Measurements from ENCODE around the gene DNAJB8.

DNAJB8 gene

DNA sequence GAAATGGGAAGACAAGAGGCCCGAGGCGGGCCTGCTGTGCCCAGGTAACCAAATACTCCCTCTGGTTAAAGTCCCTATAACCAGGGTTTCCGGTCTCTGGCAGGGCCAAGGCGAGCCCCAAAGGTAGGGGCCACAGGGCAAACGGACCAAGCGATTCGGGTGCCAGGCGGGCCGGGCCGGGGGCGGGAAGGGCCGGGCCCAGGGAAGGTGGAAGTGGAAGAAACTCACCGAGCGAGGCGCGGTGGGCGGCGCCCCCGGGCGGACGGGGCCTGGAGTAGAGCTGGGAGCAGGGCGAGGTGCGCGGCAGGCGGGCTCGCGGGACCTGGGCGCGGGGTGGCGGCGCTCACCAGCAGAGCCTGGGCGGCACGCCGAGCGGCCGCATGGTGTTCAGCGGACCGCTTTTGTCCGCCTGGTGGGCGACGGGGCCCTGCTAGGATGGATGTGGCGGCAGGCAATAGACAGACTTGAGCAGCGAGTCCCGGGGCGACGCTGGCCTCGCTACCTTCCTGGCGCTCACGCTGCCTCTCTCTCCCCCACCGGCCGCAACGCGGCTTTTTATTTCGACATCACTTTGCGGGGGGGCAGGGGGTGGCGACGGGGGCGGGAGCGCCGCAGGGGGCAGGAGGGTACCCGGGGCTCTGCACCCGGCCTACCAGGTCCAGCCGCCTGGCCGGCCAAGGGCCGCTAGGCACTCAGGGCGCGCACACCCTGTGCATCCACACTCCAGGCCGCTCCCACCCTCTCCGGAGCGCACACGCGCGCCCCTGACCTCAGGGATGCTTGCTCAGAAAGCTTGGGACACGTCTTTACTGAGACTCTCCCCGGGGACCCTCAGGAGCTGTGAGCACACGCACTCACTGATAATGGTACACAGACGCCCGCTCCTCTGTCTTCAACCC, 26.2 kb upstream of the DNAJB8 start, which contains the start of gene GATA2:
GATA2 (minus strand) TSS at position 531 of the 899 bp plus-strand sequence. CDS start 6,170 bp downstream, outside the sequence.
- Histone ChIP-seq H3K4me2 (ENCODE audit: low read length) (0 out of 2 replicates have a peak within 1 kb of the TSS, but pooled peaks have one; percentile 7), H3K79me2 (ENCODE audit: control insufficient read depth, low read length) (no peaks in the 10 kb centered on the region), H3K9me3 (ENCODE audit: control insufficient read depth, insufficient read depth, low read length) (no peaks in the 10 kb centered on the region), H3K4me1 (ENCODE audit: control insufficient read depth, low read length) (no peaks in the 10 kb centered on the region), H3K4me3 (ENCODE audit: low read length) (no peak within 1 kb of the TSS), H3K27ac (ENCODE audit: low read depth, low read length) (no peak within 1 kb of the TSS), H4K20me1 (ENCODE audit: control insufficient read depth, insufficient read depth, low read depth, low read length) (no peaks in the 10 kb centered on the region), H3K9me2 (replicated peaks; ENCODE audit: control insufficient read depth, low read length) (no peaks in the 10 kb centered on the region), H3K36me3 (ENCODE audit: control insufficient read depth, low read length) (no peaks in the 10 kb centered on the region), H3K27me3 (ENCODE audit: control insufficient read depth, low read length) (peaks cover 66% of the 10 kb centered on the region), H3F3A (ENCODE audit: control insufficient read depth, insufficient read depth) (no peaks in the 10 kb centered on the region)
- TF ChIP-seq, protein P1, sequence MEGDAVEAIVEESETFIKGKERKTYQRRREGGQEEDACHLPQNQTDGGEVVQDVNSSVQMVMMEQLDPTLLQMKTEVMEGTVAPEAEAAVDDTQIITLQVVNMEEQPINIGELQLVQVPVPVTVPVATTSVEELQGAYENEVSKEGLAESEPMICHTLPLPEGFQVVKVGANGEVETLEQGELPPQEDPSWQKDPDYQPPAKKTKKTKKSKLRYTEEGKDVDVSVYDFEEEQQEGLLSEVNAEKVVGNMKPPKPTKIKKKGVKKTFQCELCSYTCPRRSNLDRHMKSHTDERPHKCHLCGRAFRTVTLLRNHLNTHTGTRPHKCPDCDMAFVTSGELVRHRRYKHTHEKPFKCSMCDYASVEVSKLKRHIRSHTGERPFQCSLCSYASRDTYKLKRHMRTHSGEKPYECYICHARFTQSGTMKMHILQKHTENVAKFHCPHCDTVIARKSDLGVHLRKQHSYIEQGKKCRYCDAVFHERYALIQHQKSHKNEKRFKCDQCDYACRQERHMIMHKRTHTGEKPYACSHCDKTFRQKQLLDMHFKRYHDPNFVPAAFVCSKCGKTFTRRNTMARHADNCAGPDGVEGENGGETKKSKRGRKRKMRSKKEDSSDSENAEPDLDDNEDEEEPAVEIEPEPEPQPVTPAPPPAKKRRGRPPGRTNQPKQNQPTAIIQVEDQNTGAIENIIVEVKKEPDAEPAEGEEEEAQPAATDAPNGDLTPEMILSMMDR (IDR thresholded peaks at IDR 0.05; ENCODE audit: low read depth, low read length, poor library complexity, severe bottlenecking), result no peak
- no peak for TF ChIP-seq EZH2phosphoT487 (IDR thresholded peaks at IDR 0.05; ENCODE audit: borderline replicate concordance, low read length)

DNA sequence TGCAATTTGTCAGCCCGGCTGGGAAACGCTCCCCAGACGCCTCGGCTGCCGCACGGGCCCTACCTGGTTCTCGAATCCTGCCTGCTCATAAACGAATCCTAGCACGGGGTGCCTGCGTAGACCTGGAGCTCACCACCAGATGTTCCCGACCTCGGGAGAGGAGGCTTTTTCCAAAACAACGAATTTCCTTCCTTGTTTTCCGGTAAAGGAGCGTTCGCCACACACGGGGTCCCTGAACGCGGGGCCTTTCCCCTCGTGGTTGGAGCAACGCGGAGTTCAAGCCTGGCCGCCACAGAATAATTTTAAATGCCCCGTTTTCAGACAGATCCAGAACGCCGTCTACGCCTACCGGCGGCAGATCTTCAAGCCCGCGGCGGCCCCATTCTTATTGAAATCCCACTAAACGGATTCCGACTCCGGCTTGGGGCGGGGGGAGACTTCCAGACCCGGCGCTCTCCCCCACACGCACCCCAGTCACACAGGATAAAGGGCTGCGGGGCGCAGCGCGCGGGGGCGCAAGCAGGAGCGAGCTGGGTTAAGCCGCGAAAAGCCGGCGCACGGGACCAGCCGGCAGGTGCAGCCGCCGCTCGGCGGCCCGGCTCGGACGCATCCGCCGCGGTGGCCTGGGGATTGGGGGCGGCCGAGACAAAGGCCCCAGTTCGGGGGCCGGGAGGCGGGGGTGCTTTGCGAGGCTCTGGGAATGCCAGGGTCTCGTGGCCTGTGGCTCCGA, 25.4 kb upstream of the DNAJB8 start:
- Histone ChIP-seq H3K27ac (ENCODE audit: low read depth, low read length) (no peak overlapping the region), H3K79me2 (ENCODE audit: control insufficient read depth, low read length) (no peaks in the 10 kb centered on the region), H3K9me3 (ENCODE audit: control insufficient read depth, insufficient read depth, low read length) (no peaks in the 10 kb centered on the region), H3K4me1 (ENCODE audit: control insufficient read depth, low read length) (no peaks in the 10 kb centered on the region), H3K9me2 (replicated peaks; ENCODE audit: control insufficient read depth, low read length) (no peaks in the 10 kb centered on the region), H3K27me3 (ENCODE audit: control insufficient read depth, low read length) (peaks cover 71% of the 10 kb centered on the region), H3K36me3 (ENCODE audit: control insufficient read depth, low read length) (no peaks in the 10 kb centered on the region), H4K20me1 (ENCODE audit: control insufficient read depth, insufficient read depth, low read depth, low read length) (no peaks in the 10 kb centered on the region), H3K4me3 (ENCODE audit: low read length) (no peak overlapping the region), H3F3A (ENCODE audit: control insufficient read depth, insufficient read depth) (no peaks in the 10 kb centered on the region), H3K4me2 (ENCODE audit: low read length) (0 out of 2 replicates have a peak overlapping the region, but pooled peaks have one; percentile 7)
- TF ChIP-seq EZH2phosphoT487 (IDR thresholded peaks at IDR 0.05; ENCODE audit: borderline replicate concordance, low read length), result peak; percentile 86
- TF ChIP-seq, protein P1 (IDR thresholded peaks at IDR 0.05; ENCODE audit: low read depth, low read length, poor library complexity, severe bottlenecking), result no peak

DNA sequence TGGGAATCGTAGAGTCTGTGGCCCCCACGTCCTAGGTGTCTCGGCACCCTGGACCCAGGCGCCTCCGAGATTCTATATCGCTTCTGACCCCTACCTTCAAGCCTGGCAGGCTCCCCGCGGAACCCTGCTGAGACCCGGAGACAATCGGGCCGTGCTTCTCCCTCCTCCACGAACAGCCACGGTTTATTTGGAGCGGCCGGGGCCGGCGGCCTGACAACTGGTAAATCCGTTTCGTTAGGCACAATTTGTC, 24.9 kb upstream of the DNAJB8 start:
- Histone ChIP-seq H3K36me3 (ENCODE audit: control insufficient read depth, low read length) (no peaks in the 10 kb centered on the region), H3K79me2 (ENCODE audit: control insufficient read depth, low read length) (no peaks in the 10 kb centered on the region), H3K9me2 (replicated peaks; ENCODE audit: control insufficient read depth, low read length) (no peaks in the 10 kb centered on the region), H3K4me2 (ENCODE audit: low read length) (no peak overlapping the region), H3K9me3 (ENCODE audit: control insufficient read depth, insufficient read depth, low read length) (no peaks in the 10 kb centered on the region), H3F3A (ENCODE audit: control insufficient read depth, insufficient read depth) (no peaks in the 10 kb centered on the region), H3K4me1 (ENCODE audit: control insufficient read depth, low read length) (no peaks in the 10 kb centered on the region), H4K20me1 (ENCODE audit: control insufficient read depth, insufficient read depth, low read depth, low read length) (no peaks in the 10 kb centered on the region), H3K27ac (ENCODE audit: low read depth, low read length) (no peak overlapping the region), H3K27me3 (ENCODE audit: control insufficient read depth, low read length) (peaks cover 75% of the 10 kb centered on the region), H3K4me3 (ENCODE audit: low read length) (no peak overlapping the region)
- TF ChIP-seq, protein P1 (IDR thresholded peaks at IDR 0.05; ENCODE audit: low read depth, low read length, poor library complexity, severe bottlenecking), result no peak
- TF ChIP-seq EZH2phosphoT487 (IDR thresholded peaks at IDR 0.05; ENCODE audit: borderline replicate concordance, low read length), result no peak
